Coronary artery (tissue), 2 donors: Measurements from ENCODE around the gene ST6GALNAC2.

Experiments
- DNase-seq: peaks from one replicate; pipeline ENCODE4 v3.0.0-alpha.2; 2017; ENCODE audit warnings: low spot score
- H3K27ac ChIP-seq, 2 donors: fragments of 200-600 bp; sonication (generic); one replicate each; pipeline ENCODE4 v1.5.1; 2016 to 2019
- H3K4me3 ChIP-seq: fragments of 200-600 bp; sonication (generic); 2 replicates; pipeline ENCODE4 v1.5.1; 2016; ENCODE audit warnings: mild to moderate bottlenecking, moderate library complexity
- TF ChIP-seq, protein P1 (sequence below): fragments of 200-600 bp; sonication (generic); IDR thresholded peaks from one replicate; pipeline ENCODE4 v1.5.1; 2019; ENCODE audit warnings: antibody characterized with exemption

ST6GALNAC2 gene

DNA sequence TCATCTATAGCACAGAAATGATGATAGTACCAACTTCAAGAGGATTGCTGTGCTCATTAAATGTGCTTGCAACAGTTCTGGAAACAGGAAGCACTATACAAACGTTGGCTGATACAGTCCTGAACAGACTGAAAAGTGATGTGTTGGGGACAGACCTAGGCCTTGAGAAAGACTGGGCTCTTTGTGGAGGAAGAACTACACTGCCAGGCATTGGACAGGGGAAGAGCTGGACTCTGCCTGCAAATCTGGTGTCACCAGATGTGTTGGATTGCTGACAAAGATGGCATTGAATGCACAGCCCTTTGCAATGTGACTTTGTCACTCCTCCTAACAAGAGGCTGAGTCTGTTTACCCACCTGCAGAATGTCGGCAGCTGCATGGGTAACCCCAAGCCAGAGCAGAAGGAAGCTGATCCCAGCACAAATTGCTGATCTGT is 12.4 kb upstream of the ST6GALNAC2 start:
- no peak for DNase-seq
- TF ChIP-seq, protein P1, sequence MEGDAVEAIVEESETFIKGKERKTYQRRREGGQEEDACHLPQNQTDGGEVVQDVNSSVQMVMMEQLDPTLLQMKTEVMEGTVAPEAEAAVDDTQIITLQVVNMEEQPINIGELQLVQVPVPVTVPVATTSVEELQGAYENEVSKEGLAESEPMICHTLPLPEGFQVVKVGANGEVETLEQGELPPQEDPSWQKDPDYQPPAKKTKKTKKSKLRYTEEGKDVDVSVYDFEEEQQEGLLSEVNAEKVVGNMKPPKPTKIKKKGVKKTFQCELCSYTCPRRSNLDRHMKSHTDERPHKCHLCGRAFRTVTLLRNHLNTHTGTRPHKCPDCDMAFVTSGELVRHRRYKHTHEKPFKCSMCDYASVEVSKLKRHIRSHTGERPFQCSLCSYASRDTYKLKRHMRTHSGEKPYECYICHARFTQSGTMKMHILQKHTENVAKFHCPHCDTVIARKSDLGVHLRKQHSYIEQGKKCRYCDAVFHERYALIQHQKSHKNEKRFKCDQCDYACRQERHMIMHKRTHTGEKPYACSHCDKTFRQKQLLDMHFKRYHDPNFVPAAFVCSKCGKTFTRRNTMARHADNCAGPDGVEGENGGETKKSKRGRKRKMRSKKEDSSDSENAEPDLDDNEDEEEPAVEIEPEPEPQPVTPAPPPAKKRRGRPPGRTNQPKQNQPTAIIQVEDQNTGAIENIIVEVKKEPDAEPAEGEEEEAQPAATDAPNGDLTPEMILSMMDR: no peak
- H3K4me3 ChIP-seq: no peak overlapping the region
- H3K27ac ChIP-seq: peak overlapping the region in 1 of 2 donors; percentile 21

DNA sequence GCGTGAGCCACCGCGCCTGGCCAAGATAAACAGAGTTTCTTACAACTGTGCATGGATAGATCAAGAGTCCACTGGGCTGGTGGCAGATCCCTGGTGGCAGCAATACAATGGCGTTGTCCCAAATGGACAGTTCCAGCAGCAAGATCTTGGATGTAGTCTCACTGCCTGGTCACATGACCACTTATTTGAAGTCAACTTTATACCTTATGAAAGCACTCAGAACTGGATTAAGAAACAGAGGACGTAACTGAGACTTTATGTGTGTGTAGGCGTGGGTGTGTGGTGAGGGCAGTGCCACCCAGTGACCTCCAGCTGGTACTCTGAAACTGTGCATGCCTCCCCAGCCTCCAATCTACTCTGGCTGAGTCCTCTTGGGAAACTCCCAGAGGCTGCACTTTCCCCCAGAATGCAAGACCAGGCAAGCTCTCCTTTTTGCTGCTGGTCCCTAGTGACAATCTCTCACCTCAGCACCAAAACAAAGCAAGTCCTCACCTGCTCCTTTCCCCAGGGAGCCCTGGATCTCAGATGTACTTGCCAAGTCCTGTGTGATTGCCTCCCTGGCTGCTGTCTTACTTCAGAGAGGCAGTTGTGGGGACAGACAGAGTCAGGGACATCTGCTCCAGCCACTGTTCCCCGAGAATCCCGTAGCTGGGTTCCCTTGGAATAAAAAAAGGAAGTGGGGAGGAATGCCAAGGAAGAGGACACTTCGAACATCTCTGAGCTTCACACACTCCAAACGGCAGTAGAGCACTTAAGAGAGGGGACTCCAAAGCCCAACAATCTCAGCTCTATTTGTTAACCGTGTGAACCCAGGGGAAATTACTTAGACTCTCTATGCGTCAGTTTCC is 11.7 kb upstream of the ST6GALNAC2 start:
- TF ChIP-seq, protein P1: no peak
- no peak overlapping the region for H3K4me3 ChIP-seq
- H3K27ac ChIP-seq: no peak overlapping the region
- DNase-seq: no peak

DNA sequence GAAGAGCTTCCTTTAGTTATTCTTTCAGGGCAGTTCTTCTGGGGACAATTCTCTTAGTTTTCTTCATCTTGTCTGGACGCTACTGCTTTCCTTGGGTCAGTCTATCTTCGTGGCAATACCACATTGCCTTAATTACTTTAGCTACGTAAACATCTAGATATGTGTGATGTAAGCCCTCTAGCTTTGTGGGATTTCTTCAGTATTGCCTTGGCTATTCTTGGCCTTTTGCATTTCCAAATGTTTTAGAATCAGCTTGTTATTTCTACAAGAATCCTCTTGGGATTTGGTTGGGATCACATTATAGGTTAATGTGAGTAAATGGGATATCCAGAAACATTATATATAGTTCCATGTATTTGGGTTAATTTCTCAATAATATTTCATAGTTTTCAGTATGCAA is 9.0 kb upstream of the ST6GALNAC2 start:
- no peak overlapping the region for H3K4me3 ChIP-seq
- DNase-seq: no peak
- TF ChIP-seq, protein P1: no peak
- no peak overlapping the region for H3K27ac ChIP-seq

DNA sequence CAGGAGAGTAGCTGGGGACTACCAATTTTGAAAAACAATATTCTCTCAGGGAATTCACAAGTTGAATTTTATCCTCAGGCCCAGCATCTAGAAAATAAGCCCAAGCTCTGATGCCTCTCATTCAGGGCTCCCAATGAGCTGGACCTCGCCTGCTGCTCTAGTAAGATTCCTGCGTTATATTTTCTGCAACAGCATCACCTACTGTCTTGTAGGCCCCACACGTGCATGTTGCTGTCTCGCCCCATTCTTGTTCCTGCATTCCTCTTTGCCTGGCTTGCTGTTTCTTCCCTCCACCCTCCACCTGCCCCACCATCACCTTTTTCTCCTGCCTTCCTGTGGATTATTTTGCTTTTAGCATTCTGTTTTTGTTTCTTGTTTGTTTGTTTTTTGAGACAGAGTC is 8.3 kb upstream of the ST6GALNAC2 start:
- TF ChIP-seq, protein P1: no peak
- Histone ChIP-seq H3K27ac (no peak overlapping the region), H3K4me3 (no peak overlapping the region)
- DNase-seq: no peak

DNA sequence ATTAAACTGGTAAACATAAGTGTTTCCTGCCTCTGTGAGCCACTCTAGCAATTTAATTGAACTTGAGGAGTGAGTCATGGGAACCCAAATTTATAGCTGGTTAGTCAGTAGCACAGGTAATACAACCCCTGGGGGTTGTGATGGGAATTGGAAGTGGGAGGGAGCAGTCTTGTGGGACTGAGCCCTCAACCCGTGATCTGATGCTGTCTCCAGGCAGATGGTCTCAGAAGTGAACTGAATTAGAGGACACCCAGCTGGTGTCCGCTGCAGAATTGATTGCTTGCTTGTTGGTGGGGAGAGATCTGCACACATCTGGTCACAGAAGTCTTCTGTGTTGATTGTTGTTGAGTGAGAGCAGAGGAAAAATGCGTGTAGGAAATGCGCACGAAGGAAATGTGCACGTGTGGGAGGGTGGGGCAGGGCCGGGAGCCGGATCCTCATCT is 7.7 kb upstream of the ST6GALNAC2 start:
- Histone ChIP-seq H3K27ac (no peak overlapping the region), H3K4me3 (no peak overlapping the region)
- DNase-seq: no peak
- TF ChIP-seq, protein P1: no peak

DNA sequence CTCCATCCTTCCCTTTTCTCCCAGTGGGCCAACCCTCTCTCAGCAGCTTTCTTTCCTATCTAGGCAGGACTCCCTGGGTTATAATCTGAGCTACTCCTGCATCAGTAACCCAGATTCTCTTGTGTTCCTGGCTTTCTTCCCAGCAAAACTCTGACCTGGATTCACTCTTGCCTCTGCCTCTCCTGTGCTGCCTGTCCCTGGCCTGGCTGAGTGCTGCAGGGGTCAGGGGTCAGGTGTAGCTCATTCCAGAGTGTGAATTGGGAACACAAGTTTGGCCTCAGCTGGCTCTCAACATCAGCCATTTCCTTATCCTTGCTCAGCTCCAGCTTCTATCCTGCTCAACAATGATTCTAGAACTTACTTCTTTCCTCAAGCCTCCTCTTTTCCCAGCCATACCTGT is 2.5 kb upstream of the ST6GALNAC2 start:
- Histone ChIP-seq H3K4me3 (no peak overlapping the region), H3K27ac (no peak overlapping the region)
- no peak for DNase-seq
- TF ChIP-seq, protein P1: no peak
